IPS-15b (cell line): ENCODE results near the gene KRTAP10-3.
A peak's percentile ranks its signal among the peaks of the same experiment; 100 is the strongest.

Experiments
- H3K27me3 ChIP-seq: one replicate; pipeline ENCODE4 v1.6.1; 2013; ENCODE audit warnings: low read length; ENCODE audit not compliant: control insufficient read depth, insufficient read depth
- H3K36me3 ChIP-seq: one replicate; pipeline ENCODE4 v1.6.1; 2013; ENCODE audit warnings: low read length; ENCODE audit not compliant: control insufficient read depth, insufficient read depth
- H3K4me1 ChIP-seq: one replicate; pipeline ENCODE4 v1.6.1; 2013; ENCODE audit warnings: mild to moderate bottlenecking, low read length; ENCODE audit not compliant: control insufficient read depth, insufficient read depth
- H3K4me3 ChIP-seq: one replicate; pipeline ENCODE4 v1.5.1; 2013; ENCODE audit warnings: low read depth, low read length
- H3K9ac ChIP-seq: one replicate; pipeline ENCODE4 v1.6.1; 2013; ENCODE audit warnings: low read depth, mild to moderate bottlenecking, low read length
- H3K9me3 ChIP-seq: one replicate; pipeline ENCODE4 v1.6.1; 2013; ENCODE audit warnings: mild to moderate bottlenecking, low read length; ENCODE audit not compliant: control insufficient read depth, insufficient read depth

The KRTAP10-3 gene

DNA sequence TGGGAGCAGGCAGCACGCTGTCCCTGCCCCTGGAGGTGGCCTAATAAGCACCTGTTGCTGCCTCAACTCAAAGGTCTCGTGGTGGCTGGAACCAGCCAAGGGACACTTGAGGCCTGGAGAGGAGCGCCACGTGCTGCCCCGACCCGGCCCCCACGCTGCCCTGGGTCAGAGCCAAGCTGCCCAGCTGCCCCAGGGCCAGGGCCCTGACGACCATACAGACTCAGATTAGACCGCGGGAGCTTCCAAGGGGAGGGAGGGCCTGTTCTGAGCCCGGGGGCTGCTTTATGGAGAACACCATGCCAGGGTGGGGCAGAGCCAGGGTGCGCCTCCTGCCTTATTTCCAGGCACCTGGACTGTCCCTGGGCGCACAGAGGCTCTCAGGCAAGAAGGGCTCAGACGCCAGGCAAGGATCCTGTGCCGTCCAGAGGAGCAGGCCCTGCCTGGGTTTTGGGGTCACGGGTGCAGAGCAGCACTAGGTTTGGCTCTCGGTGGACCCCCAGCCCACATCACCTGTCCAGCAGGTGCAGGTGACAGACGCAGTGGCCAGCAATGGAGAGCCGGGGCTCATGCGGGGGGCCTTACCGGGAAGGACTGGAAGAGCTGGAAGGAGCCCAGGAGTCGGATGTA lies 37.2 kb downstream of the KRTAP10-3 start:
- Histone ChIP-seq H3K9me3 (no peaks in the 10 kb centered on the region), H3K4me1 (no peaks in the 10 kb centered on the region), H3K4me3 (no peak overlapping the region), H3K27me3 (no peaks in the 10 kb centered on the region), H3K36me3 (peaks cover 5% of the 10 kb centered on the region), H3K9ac (no peak overlapping the region)

DNA sequence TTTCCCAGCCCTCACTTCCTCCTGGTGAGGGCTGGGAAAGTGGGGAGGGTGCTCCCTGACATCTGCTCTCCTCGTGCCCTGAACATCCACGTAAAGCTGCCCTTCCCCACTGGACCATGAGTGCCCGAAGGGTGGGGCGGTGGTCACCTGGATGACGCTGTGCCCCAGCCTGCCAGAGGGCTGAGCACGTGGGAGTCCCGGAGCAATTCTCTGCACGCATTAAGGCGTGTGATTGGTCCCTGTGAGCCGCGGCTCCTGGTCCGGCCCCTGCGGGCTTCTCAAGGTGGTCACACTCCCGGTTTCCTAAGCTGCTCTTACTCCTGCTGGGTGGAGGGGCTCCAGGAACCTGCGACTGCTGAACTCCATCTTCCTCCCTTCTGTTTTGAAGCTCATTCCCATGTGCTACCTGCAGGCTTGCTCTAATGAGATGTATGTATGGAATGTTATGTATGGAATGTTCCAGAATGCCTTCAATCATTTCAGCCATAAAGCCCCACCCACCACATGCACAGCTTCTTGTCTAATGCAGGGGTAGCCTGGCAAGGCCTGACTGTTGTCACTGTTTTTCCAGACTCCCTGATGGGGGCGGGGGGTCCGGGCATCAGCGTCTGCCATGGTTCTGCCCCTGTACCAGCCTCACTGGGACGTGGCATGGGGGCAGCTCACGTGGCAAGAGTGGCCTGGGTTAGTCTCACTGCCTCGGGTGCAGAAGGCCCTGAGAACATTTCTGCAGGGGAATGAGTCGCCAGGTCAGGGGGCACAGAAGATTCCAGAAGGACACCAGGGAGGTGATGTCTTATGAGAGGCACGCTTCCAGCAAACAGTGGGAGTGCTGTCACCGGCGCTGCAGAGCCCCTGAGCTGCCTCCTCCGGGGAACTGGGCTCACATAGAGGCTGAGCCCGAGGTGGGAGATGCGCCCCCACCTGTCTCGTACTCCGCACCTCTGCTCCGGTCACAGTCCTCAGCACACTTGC lies 38.0 kb downstream of the KRTAP10-3 start:
- no peaks in the 10 kb centered on the region for H3K27me3 ChIP-seq

DNA sequence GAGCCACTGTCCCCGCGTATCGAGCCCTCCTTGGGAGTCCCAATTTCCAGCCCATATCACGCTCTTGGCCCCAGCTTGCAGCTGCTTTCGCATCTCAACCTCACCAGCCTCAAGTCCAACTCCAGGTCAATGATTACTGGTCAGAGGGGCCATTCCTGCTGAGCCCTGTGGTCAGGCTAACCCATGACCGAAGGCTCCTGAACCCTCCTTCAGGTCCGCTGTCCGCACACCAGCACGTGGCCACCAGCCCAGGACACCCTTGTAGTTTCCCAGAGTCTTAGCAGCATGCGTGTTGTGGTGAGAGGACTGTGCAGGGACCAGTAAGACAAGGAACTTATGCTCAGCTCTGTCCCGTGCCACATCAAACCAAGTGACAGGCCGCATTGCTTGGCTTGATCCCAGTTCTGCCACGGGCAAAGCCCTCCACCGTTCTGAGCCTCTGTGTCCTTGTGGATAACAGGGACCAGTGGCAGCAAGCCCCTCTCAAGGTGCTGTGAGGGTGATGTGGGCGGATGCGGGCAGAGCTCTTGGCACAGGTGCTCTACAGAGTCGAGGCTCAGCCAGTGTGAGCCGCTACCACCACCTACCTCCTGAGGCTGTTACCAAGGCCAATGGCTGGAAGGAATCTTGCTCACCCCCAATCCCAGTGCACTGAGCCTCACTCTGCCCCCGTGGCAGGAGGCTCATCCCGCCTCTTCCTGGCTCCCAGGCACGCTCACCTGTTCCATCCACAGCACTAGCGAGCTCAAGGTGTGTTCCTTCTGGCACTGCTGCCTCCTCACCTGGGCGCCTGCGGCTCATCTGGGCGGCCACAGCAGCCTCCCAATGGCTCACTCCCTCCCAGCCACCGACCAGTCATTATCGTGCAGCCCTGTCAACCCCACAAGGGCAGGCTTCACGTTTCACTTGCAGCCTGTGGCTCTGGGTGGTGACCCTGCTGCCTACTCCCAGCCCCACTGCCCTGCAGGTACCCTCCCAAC lies 39.0 kb downstream of the KRTAP10-3 start:
- Histone ChIP-seq H3K4me1 (no peaks in the 10 kb centered on the region), H3K36me3 (peaks cover 5% of the 10 kb centered on the region), H3K4me3 (no peak overlapping the region), H3K9me3 (no peaks in the 10 kb centered on the region), H3K27me3 (no peaks in the 10 kb centered on the region), H3K9ac (no peak overlapping the region)

More for the DNA sequence above, 38.0 kb downstream of the KRTAP10-3 start:
- peaks cover 5% of the 10 kb centered on the region for H3K36me3 ChIP-seq
- no peak overlapping the region for H3K4me3 ChIP-seq
- H3K9ac ChIP-seq = no peak overlapping the region
- H3K9me3 ChIP-seq = no peaks in the 10 kb centered on the region
- no peaks in the 10 kb centered on the region for H3K4me1 ChIP-seq

DNA sequence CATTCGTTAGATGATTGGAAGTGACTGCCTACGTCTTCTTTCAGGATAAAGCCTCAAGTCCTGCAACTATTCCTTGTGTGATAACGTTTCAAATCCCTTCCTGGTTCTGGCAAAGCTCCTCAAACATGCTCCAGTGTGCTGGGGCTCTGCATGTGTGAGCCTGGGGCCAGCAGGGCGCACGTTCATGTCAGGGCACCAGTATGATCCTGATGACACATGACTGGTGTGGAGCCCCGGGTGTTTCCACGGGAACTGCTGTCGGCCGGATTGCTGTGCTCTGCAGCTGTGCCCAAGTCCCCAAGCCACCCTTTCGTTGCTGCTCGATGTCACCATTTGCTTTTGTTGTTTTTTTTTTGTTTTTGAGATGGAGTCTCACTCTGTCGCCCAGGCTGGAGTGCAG lies 39.9 kb downstream of the KRTAP10-3 start:
- Histone ChIP-seq H3K9me3 (no peaks in the 10 kb centered on the region), H3K4me3 (no peak overlapping the region), H3K27me3 (no peaks in the 10 kb centered on the region), H3K9ac (no peak overlapping the region), H3K4me1 (no peaks in the 10 kb centered on the region), H3K36me3 (peaks cover 5% of the 10 kb centered on the region)

DNA sequence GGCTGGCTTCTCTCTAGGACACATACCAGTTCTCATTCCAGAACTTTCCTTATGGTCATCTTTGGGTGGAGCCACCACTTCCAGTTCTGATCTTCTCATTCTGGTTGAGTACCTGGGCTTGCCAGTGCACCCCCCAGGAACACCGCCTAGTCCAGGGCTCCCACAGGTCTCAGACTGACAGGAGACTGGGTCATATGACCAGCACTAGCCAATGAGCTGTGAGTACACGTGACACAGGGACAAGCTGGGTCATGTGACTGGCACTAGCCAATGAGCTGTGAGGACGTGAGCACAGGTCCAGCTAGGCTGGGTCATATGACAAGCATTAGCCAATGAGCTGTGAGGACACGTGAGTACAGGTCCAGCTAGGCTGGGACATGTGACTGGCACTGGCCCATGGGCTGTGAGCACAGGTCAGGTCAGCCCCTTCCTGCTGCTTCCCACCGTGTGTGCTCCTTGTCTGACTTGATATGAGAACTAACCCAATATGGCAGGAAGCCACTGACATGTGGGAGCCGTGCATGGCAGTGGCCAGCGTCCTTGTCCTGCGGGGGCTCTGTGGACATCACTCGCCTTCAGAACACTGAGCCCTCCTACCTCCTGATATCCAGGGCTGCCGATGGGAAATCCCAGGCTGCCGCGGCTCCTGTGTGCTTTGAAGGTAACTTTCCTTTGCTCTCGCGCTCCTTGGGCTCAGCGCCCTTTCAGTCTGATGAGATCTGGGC lies 41.3 kb downstream of the KRTAP10-3 start:
- H3K4me3 ChIP-seq = peak overlapping the region; percentile 30
- H3K36me3 ChIP-seq = peaks cover 5% of the 10 kb centered on the region
- no peaks in the 10 kb centered on the region for H3K9me3 ChIP-seq
- no peaks in the 10 kb centered on the region for H3K27me3 ChIP-seq
- H3K9ac ChIP-seq = no peak overlapping the region
- no peaks in the 10 kb centered on the region for H3K4me1 ChIP-seq

DNA sequence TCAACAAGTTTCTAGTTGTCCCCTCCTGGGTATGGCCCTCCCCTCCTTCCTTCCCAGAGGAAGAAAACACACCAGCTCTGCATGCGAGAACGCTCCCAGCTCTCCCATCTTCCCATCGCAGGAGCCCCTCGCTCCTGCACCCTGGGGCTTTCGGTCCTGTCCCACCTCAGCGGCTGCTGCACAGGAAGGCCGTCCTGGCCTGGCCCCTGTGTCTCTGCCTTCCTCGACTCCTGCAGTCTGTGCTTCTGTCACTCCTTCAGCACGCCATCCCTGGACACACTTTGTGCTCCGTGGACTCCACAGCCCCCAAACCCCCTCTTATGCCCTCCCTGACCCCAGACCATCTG lies 41.8 kb downstream of the KRTAP10-3 start:
- no peak overlapping the region for H3K4me3 ChIP-seq
- H3K9ac ChIP-seq = no peak overlapping the region
- H3K36me3 ChIP-seq = peaks cover 5% of the 10 kb centered on the region
- no peaks in the 10 kb centered on the region for H3K9me3 ChIP-seq
- H3K27me3 ChIP-seq = no peaks in the 10 kb centered on the region
- H3K4me1 ChIP-seq = no peaks in the 10 kb centered on the region

DNA sequence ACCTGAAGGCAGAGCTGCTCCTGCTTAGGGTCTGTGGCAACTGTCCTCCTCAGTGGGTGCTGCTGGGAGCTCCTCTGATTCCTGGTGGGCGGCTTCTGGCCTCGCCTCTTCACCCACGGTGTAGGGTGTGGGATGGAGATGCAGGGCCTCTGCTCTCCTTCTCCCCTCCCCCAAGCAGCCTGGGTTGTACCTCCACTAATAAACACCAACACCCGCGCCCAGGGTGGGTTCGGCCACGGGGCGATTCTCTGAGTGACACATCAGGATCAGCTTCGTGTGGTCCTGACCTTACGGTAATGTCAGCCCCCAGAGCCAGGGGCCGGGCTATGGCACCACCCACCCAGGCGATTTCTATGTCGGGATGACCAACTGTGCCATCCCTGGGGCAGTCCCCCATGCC lies 42.3 kb downstream of the KRTAP10-3 start:
- Histone ChIP-seq H3K4me1 (no peaks in the 10 kb centered on the region), H3K27me3 (no peaks in the 10 kb centered on the region), H3K4me3 (no peak overlapping the region), H3K36me3 (peaks cover 4% of the 10 kb centered on the region), H3K9ac (no peak overlapping the region), H3K9me3 (no peaks in the 10 kb centered on the region)

DNA sequence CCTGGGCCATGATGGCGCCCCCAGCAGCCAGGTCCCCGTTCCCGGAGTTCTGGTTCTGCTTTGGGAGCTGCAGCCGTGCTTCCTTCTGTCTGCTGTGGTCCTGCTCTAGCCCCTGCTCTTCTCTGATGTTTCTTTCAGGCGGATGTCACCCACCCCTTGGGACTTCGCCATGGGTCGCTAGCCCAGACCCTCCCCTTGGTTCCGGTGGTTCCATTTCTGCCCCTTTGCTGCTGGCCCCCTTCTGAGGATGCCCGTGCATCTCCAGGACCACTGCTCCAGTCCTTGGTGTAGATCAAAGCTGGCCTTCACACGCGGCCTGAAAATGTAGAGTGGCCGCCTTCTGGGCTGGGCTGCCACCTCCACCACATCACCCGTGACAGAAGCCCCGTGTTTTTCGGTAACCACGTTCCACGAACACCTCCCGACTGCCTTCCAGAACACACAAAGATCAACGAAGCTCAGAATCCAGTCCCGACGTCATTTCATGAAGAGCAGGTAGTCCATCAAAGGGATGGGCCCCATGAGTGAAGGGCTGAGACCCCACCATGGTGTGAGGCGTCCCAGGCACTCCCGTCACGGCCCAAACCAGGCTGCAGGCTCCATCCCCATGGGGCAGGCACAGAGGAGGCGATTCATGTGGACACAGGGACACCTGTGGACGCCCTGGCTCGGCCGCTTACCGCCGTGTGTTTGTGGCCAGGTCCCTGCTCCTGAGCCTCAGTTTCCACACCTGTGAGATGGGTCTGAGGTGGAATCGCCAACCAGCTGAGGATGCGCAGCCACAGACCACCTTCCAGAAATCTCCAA lies 43.0 kb downstream of the KRTAP10-3 start:
- Histone ChIP-seq H3K4me3 (no peak overlapping the region), H3K9ac (no peak overlapping the region), H3K4me1 (peaks cover 2% of the 10 kb centered on the region), H3K27me3 (no peaks in the 10 kb centered on the region), H3K9me3 (no peaks in the 10 kb centered on the region), H3K36me3 (peaks cover 4% of the 10 kb centered on the region)

DNA sequence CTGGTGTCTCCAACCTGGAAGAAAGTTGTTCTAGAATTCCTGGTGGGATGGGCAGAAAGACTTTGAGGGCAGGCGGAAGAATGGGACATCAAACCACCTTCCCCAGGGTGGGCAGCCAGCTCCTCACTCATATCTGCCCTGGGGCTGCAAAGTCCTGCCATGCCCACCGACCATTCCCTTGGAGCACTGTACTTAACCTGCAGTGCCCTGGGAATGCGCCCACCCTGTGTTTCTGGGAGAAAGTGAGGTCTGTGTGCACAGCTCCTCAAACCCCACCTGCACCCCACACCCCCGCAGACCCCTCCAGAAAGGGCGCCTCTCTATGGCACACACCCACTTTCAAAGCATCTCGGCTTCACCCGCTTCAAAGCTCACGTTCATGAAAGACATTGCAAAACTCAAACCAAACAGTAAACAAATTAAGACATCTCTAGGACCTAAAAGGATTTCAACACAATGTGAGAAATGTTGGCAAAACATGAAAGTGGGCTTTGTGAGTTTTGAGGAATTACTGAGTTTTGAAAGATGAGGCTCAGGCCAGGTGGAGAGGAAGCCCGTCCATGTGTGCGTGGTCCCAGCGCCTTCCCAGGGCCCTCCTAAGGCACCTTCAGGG lies 43.7 kb downstream of the KRTAP10-3 start:
- Histone ChIP-seq H3K4me3 (no peak overlapping the region), H3K4me1 (peaks cover 2% of the 10 kb centered on the region), H3K9ac (no peak overlapping the region), H3K9me3 (no peaks in the 10 kb centered on the region), H3K36me3 (peaks cover 4% of the 10 kb centered on the region), H3K27me3 (no peaks in the 10 kb centered on the region)

DNA sequence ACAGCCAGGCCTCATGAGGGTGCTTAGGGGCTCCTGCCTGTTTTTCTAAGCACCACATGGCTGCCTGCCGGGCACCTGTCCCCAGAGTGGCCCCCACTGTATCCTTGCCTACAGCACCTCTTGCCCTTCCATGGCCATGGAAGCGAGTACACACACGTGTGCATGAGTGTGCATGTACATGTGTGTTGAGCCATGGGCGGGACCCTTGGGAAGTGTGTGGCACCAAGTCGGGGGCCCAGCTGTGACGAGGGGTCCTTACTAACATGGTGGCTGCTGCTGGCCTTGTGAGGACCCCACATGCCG lies 44.4 kb downstream of the KRTAP10-3 start:
- no peak overlapping the region for H3K4me3 ChIP-seq
- H3K27me3 ChIP-seq = no peaks in the 10 kb centered on the region
- H3K36me3 ChIP-seq = peaks cover 4% of the 10 kb centered on the region
- no peak overlapping the region for H3K9ac ChIP-seq
- no peaks in the 10 kb centered on the region for H3K9me3 ChIP-seq
- H3K4me1 ChIP-seq = peaks cover 2% of the 10 kb centered on the region
